Measurements from ENCODE around the gene GRM7.
A peak's percentile ranks its signal among the peaks of the same experiment; 100 is the strongest.

The GRM7 gene

DNA sequence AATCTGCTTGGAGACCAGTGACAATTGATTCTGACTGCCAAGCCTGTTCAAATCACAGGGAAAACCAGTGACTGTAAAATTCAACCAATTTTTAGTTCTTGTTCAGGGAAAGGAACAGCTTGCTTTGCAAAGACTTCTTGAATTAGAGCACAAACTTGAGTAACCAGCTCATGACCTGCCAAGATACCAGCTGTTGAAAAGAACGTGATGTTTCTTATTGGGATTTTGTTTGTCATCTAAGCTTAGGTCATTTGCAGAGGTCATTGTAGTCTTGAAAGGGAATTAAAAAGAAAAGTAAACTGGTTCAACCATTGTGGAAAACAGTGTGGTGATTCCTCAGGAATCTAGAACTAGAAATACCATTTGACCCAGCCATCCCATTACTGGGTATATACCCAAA lies 428.2 kb downstream of the GRM7 start:
- Histone ChIP-seq H3K36me3 (ENCODE audit: control insufficient read depth in 1 of 2, insufficient read depth in 2 of 2, low read length in 2 of 2) (no peaks in the 10 kb centered on the region), H3K9me3 (ENCODE audit: insufficient read depth, low read depth, low read length) (no peaks in the 10 kb centered on the region), H2AK5ac (ENCODE audit: low read length) (no peak overlapping the region), H3K4me2 (ENCODE audit: low read length) (no peak overlapping the region), H3K4me1 (ENCODE audit: control insufficient read depth in 1 of 2, insufficient read depth in 2 of 2, low read length in 2 of 2) (no peaks in the 10 kb centered on the region), H2BK120ac (ENCODE audit: insufficient read depth, low read length, poor library complexity) (no peak overlapping the region), H4K8ac (ENCODE audit: low read depth, low read length) (no peak overlapping the region), H3K18ac (ENCODE audit: low read length) (no peak overlapping the region), H4K91ac (ENCODE audit: low read depth, low read length) (no peak overlapping the region), H3K23ac (ENCODE audit: low read length) (no peak overlapping the region), H2AFZ (ENCODE audit: insufficient read depth, low read length, poor library complexity) (no peak overlapping the region), H3K9ac (ENCODE audit: low read length) (no peak overlapping the region), H3K79me1 (ENCODE audit: low read length) (no peaks in the 10 kb centered on the region), H3K14ac (ENCODE audit: low read length) (no peak overlapping the region), H2BK5ac (ENCODE audit: low read depth, low read length, poor library complexity) (no peak overlapping the region), H4K12ac (ENCODE audit: low read depth, low read length) (no peak overlapping the region), H3K27me3 (ENCODE audit: insufficient read depth, low read length) (no peaks in the 10 kb centered on the region), H3K79me2 (ENCODE audit: control insufficient read depth, insufficient read depth, low read length, poor library complexity) (no peaks in the 10 kb centered on the region), H3K27ac (ENCODE audit: low read depth, low read length) (no peak overlapping the region), H3K4ac (ENCODE audit: low read depth, low read length) (no peak overlapping the region), H2BK12ac (ENCODE audit: low read length) (no peak overlapping the region), H3K4me3 (ENCODE audit: low read depth, low read length) (no peak overlapping the region)
- no CpG with 5 or more reads among the region's 1 CpG for WGBS (ENCODE audit: extremely low coverage, insufficient coverage, insufficient read length)
- DNase-seq = no peak

DNA sequence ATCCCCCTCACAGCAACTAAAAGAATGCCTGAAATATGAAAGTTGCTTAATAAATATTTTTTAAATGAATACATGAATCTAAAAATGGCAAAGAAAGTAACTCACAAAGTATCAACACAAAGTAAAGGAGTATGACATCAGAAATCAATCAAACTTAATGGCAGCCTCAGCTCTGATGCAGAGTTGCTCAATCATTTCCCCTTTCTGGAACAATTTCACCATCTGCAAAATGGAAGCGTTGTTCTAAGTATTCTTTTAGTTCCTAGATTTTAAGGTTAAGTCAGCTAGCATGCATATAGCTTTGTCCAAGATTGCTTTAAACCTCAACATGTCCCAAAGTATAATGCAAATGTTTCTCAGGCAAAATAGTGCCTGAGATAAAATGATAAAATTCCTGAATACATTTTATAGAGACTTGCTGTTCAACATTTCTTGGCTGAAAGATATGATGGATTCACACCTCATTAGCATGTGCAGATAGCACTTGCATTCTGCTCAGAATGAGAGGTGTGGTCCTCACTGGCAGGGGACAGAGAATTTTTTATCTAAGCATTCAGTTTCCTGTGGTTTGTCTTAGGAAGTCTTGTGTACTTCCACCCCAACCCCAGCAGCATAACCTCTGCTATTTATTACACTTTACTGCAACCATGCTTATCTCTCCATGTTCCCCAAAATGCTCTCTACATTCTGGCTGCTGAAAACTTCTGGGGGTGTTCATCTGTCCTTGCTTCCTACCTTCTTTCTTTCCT lies 429.3 kb downstream of the GRM7 start:
- no peak overlapping the region for H3K4me2 ChIP-seq (ENCODE audit: low read length)
- H3K27me3 ChIP-seq (ENCODE audit: insufficient read depth, low read length) = no peaks in the 10 kb centered on the region
- H4K91ac ChIP-seq (ENCODE audit: low read depth, low read length) = no peak overlapping the region
- no peaks in the 10 kb centered on the region for H3K9me3 ChIP-seq (ENCODE audit: insufficient read depth, low read depth, low read length)
- no peak overlapping the region for H2AFZ ChIP-seq (ENCODE audit: insufficient read depth, low read length, poor library complexity)
- H3K23ac ChIP-seq (ENCODE audit: low read length) = no peak overlapping the region
- H4K12ac ChIP-seq (ENCODE audit: low read depth, low read length) = no peak overlapping the region
- no peaks in the 10 kb centered on the region for H3K79me2 ChIP-seq (ENCODE audit: control insufficient read depth, insufficient read depth, low read length, poor library complexity)
- H3K4me3 ChIP-seq (ENCODE audit: low read depth, low read length) = no peak overlapping the region
- H4K8ac ChIP-seq (ENCODE audit: low read depth, low read length) = no peak overlapping the region
- no peak overlapping the region for H2BK120ac ChIP-seq (ENCODE audit: insufficient read depth, low read length, poor library complexity)
- H3K36me3 ChIP-seq (ENCODE audit: control insufficient read depth in 1 of 2, insufficient read depth in 2 of 2, low read length in 2 of 2) = no peaks in the 10 kb centered on the region
- no peaks in the 10 kb centered on the region for H3K4me1 ChIP-seq (ENCODE audit: control insufficient read depth in 1 of 2, insufficient read depth in 2 of 2, low read length in 2 of 2)
- H3K9ac ChIP-seq (ENCODE audit: low read length) = no peak overlapping the region
- no peak overlapping the region for H3K27ac ChIP-seq (ENCODE audit: low read depth, low read length)
- H3K14ac ChIP-seq (ENCODE audit: low read length) = no peak overlapping the region
- H2BK12ac ChIP-seq (ENCODE audit: low read length) = no peak overlapping the region
- H3K18ac ChIP-seq (ENCODE audit: low read length) = no peak overlapping the region
- no peak overlapping the region for H3K4ac ChIP-seq (ENCODE audit: low read depth, low read length)
- no peaks in the 10 kb centered on the region for H3K79me1 ChIP-seq (ENCODE audit: low read length)
- no CpG with 5 or more reads among the region's 1 CpG for WGBS (ENCODE audit: extremely low coverage, insufficient coverage, insufficient read length)
- H2AK5ac ChIP-seq (ENCODE audit: low read length) = no peak overlapping the region
- peak in 1 of 2 donors; percentile 7 for DNase-seq
- H2BK5ac ChIP-seq (ENCODE audit: low read depth, low read length, poor library complexity) = no peak overlapping the region

DNA sequence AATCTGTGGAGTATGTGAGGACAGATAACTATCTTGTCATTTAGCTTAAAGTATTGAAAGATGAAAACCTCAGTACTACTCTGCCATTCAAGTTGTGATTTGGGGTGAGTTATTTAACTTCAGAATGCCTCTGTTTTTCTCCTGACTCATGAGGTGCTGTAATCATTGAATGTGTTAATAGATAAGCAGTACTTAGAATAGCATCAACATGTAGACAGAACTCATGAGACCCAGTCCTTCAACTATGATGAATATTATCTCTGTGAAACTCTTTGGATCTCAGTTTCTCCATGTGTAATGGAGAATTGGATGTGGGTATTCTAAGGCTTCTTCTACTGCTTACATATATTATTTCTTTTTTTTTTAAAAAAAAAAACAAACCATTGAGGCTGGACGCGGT lies 431.4 kb downstream of the GRM7 start:
- Histone ChIP-seq H4K12ac (ENCODE audit: low read depth, low read length) (no peak overlapping the region), H2BK12ac (ENCODE audit: low read length) (no peak overlapping the region), H2AFZ (ENCODE audit: insufficient read depth, low read length, poor library complexity) (no peak overlapping the region), H2BK120ac (ENCODE audit: insufficient read depth, low read length, poor library complexity) (no peak overlapping the region), H3K27me3 (ENCODE audit: insufficient read depth, low read length) (no peaks in the 10 kb centered on the region), H3K36me3 (ENCODE audit: control insufficient read depth in 1 of 2, insufficient read depth in 2 of 2, low read length in 2 of 2) (no peaks in the 10 kb centered on the region), H2AK5ac (ENCODE audit: low read length) (no peak overlapping the region), H3K14ac (ENCODE audit: low read length) (no peak overlapping the region), H3K4me2 (ENCODE audit: low read length) (no peak overlapping the region), H3K18ac (ENCODE audit: low read length) (no peak overlapping the region), H3K9ac (ENCODE audit: low read length) (no peak overlapping the region), H3K4ac (ENCODE audit: low read depth, low read length) (no peak overlapping the region), H3K23ac (ENCODE audit: low read length) (no peak overlapping the region), H2BK5ac (ENCODE audit: low read depth, low read length, poor library complexity) (no peak overlapping the region), H3K27ac (ENCODE audit: low read depth, low read length) (no peak overlapping the region), H3K9me3 (ENCODE audit: insufficient read depth, low read depth, low read length) (no peaks in the 10 kb centered on the region), H3K79me2 (ENCODE audit: control insufficient read depth, insufficient read depth, low read length, poor library complexity) (no peaks in the 10 kb centered on the region), H4K91ac (ENCODE audit: low read depth, low read length) (no peak overlapping the region), H3K4me3 (ENCODE audit: low read depth, low read length) (no peak overlapping the region), H3K79me1 (ENCODE audit: low read length) (no peaks in the 10 kb centered on the region), H4K8ac (ENCODE audit: low read depth, low read length) (no peak overlapping the region), H3K4me1 (ENCODE audit: control insufficient read depth in 1 of 2, insufficient read depth in 2 of 2, low read length in 2 of 2) (no peaks in the 10 kb centered on the region)
- no peak for DNase-seq
- no CpG with 5 or more reads among the region's 2 CpGs for WGBS (ENCODE audit: extremely low coverage, insufficient coverage, insufficient read length)

DNA sequence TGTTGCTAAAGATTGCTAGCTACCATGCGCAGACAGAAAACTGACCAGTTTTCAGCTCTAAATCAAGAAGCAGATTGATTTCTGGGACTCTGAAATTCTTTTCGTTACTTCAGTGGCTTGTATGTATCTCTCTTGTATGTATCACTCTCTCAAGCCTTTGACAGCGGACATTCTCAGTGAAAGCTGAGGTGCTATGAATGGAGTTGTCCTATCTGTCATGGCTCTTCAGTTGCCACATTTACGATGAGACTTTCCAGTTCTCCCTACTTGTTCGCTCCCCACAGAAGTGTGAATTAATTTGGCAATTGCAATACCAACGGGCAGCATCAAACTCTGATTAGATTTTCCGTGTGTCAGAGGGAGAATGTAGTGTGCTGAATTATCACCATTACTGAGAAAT lies 432.4 kb downstream of the GRM7 start:
- no peak overlapping the region for H3K4me2 ChIP-seq (ENCODE audit: low read length)
- H3K27me3 ChIP-seq (ENCODE audit: insufficient read depth, low read length) = no peaks in the 10 kb centered on the region
- H3K27ac ChIP-seq (ENCODE audit: low read depth, low read length) = no peak overlapping the region
- no peak overlapping the region for H3K14ac ChIP-seq (ENCODE audit: low read length)
- H3K23ac ChIP-seq (ENCODE audit: low read length) = no peak overlapping the region
- no peaks in the 10 kb centered on the region for H3K79me2 ChIP-seq (ENCODE audit: control insufficient read depth, insufficient read depth, low read length, poor library complexity)
- no peak overlapping the region for H2BK120ac ChIP-seq (ENCODE audit: insufficient read depth, low read length, poor library complexity)
- H3K18ac ChIP-seq (ENCODE audit: low read length) = no peak overlapping the region
- H2AFZ ChIP-seq (ENCODE audit: insufficient read depth, low read length, poor library complexity) = no peak overlapping the region
- H3K9ac ChIP-seq (ENCODE audit: low read length) = no peak overlapping the region
- H2BK12ac ChIP-seq (ENCODE audit: low read length) = no peak overlapping the region
- no peaks in the 10 kb centered on the region for H3K79me1 ChIP-seq (ENCODE audit: low read length)
- H3K4me1 ChIP-seq (ENCODE audit: control insufficient read depth in 1 of 2, insufficient read depth in 2 of 2, low read length in 2 of 2) = no peaks in the 10 kb centered on the region
- no peak overlapping the region for H4K8ac ChIP-seq (ENCODE audit: low read depth, low read length)
- no peak overlapping the region for H3K4ac ChIP-seq (ENCODE audit: low read depth, low read length)
- no peak overlapping the region for H2BK5ac ChIP-seq (ENCODE audit: low read depth, low read length, poor library complexity)
- no peak overlapping the region for H4K91ac ChIP-seq (ENCODE audit: low read depth, low read length)
- H4K12ac ChIP-seq (ENCODE audit: low read depth, low read length) = no peak overlapping the region
- no peaks in the 10 kb centered on the region for H3K36me3 ChIP-seq (ENCODE audit: control insufficient read depth in 1 of 2, insufficient read depth in 2 of 2, low read length in 2 of 2)
- H3K9me3 ChIP-seq (ENCODE audit: insufficient read depth, low read depth, low read length) = no peaks in the 10 kb centered on the region
- no peak for DNase-seq
- H3K4me3 ChIP-seq (ENCODE audit: low read depth, low read length) = no peak overlapping the region
- H2AK5ac ChIP-seq (ENCODE audit: low read length) = no peak overlapping the region
- WGBS (ENCODE audit: extremely low coverage, insufficient coverage, insufficient read length) = no CpG with 5 or more reads among the region's 7 CpGs
